Measurements from ENCODE around the gene EIF4G2.

The EIF4G2 gene

GRCh38 chr11:10808235-10808552, 532 bp downstream of the EIF4G2 start:
- DNase-seq (ENCODE audit: low read depth in 2 of 2): no peak

- peak; percentile 10 to 40 for DNase-seq (ENCODE audit: low read depth in 2 of 2)
Measured at GRCh38 chr11:10807493-10808234, 1.1 kb downstream of the EIF4G2 start.

- DNase-seq (ENCODE audit: low read depth in 2 of 2): no peak
Measured at GRCh38 chr11:10806206-10806605, 2.5 kb downstream of the EIF4G2 start.

GRCh38 chr11:10805741-10806140, 3.0 kb downstream of the EIF4G2 start:
- DNase-seq (ENCODE audit: low read depth in 2 of 2): no peak

GRCh38 chr11:10803676-10804075, 5.0 kb downstream of the EIF4G2 start:
- DNase-seq (ENCODE audit: low read depth in 2 of 2): no peak

- DNase-seq (ENCODE audit: low read depth in 2 of 2): no peak
Measured at GRCh38 chr11:10800292-10800691, 8.4 kb downstream of the EIF4G2 start.

- no peak for DNase-seq (ENCODE audit: low read depth in 2 of 2)
Measured at GRCh38 chr11:10798330-10798928, 10.3 kb downstream of the EIF4G2 start.

GRCh38 chr11:10797531-10797930, 11.2 kb downstream of the EIF4G2 start:
- DNase-seq (ENCODE audit: low read depth in 2 of 2): no peak

- no peak for DNase-seq (ENCODE audit: low read depth in 2 of 2)
Measured at GRCh38 chr11:10797001-10797400, 11.7 kb downstream of the EIF4G2 start.

- DNase-seq (ENCODE audit: low read depth in 2 of 2): no peak
Measured at GRCh38 chr11:10796191-10796590, 12.5 kb downstream of the EIF4G2 start.

GRCh38 chr11:10793470-10794255, 15.1 kb downstream of the EIF4G2 start:
- no peak for DNase-seq (ENCODE audit: low read depth in 2 of 2)

GRCh38 chr11:10792385-10793068, 16.2 kb downstream of the EIF4G2 start:
- DNase-seq (ENCODE audit: low read depth in 2 of 2): peak; percentile 49 to 59

- no peak for DNase-seq (ENCODE audit: low read depth in 2 of 2)
Measured at GRCh38 chr11:10786451-10786850, 22.3 kb downstream of the EIF4G2 start.

- no peak for DNase-seq (ENCODE audit: low read depth in 2 of 2)
Measured at GRCh38 chr11:10785146-10785474, 23.6 kb downstream of the EIF4G2 start.

GRCh38 chr11:10784232-10785145, 24.2 kb downstream of the EIF4G2 start:
- DNase-seq (ENCODE audit: low read depth in 2 of 2): no peak

GRCh38 chr11:10780040-10780439, 28.7 kb downstream of the EIF4G2 start:
- no peak for DNase-seq (ENCODE audit: low read depth in 2 of 2)

- DNase-seq (ENCODE audit: low read depth in 2 of 2): no peak
Measured at GRCh38 chr11:10779086-10779485, 29.6 kb downstream of the EIF4G2 start.

GRCh38 chr11:10778217-10778970, 30.3 kb downstream of the EIF4G2 start:
- DNase-seq (ENCODE audit: low read depth in 2 of 2): no peak

- no peak for DNase-seq (ENCODE audit: low read depth in 2 of 2)
Measured at GRCh38 chr11:10777806-10778205, 30.9 kb downstream of the EIF4G2 start.

- DNase-seq (ENCODE audit: low read depth in 2 of 2): no peak
Measured at GRCh38 chr11:10777393-10777793, 31.3 kb downstream of the EIF4G2 start.

GRCh38 chr11:10774811-10775210, 33.9 kb downstream of the EIF4G2 start:
- DNase-seq (ENCODE audit: low read depth in 2 of 2): no peak

Data from stimulated activated CD8-positive, alpha-beta memory T cell treated with anti-CD3 and anti-CD28 coated beads, Interleukin-15, amount 100 ng/mL, for 4 hours (primary cell).